Measurements from ENCODE around the gene GPR156.
"Not testable (repeated sequence)": the region's sequence is repeated elsewhere in the genome, so short reads cannot be mapped to it uniquely, and the experiment has no call there.

The GPR156 gene

GRCh38 chr3:120156699-120157098 is 128.3 kb downstream of the GPR156 start:
- DNase-seq: no peak

- not testable (repeated sequence) for DNase-seq
Measured at GRCh38 chr3:120155694-120156093, 129.3 kb downstream of the GPR156 start.

GRCh38 chr3:120155108-120155507 is 129.9 kb downstream of the GPR156 start:
- DNase-seq: no peak

GRCh38 chr3:120153294-120153693 is 131.7 kb downstream of the GPR156 start:
- no peak for DNase-seq

GRCh38 chr3:120151791-120152190 is 133.2 kb downstream of the GPR156 start:
- DNase-seq: no peak

GRCh38 chr3:120148187-120148949 is 136.7 kb downstream of the GPR156 start:
- no peak for DNase-seq

- peak; percentile 70 for DNase-seq
Measured at GRCh38 chr3:120147072-120147871, 137.8 kb downstream of the GPR156 start.

- no peak for DNase-seq
Measured at GRCh38 chr3:120145542-120146285, 139.3 kb downstream of the GPR156 start.

- DNase-seq: no peak
Measured at GRCh38 chr3:120144267-120144666, 140.8 kb downstream of the GPR156 start.

GRCh38 chr3:120143676-120144075 is 141.3 kb downstream of the GPR156 start:
- no peak for DNase-seq

- DNase-seq: no peak
Measured at GRCh38 chr3:120142236-120142635, 142.8 kb downstream of the GPR156 start.

GRCh38 chr3:120140098-120140742 is 144.8 kb downstream of the GPR156 start:
- DNase-seq: no peak

- DNase-seq: no peak
Measured at GRCh38 chr3:120139140-120139539, 145.9 kb downstream of the GPR156 start.

GRCh38 chr3:120137548-120137947 is 147.5 kb downstream of the GPR156 start:
- DNase-seq: no peak

- DNase-seq: no peak
Measured at GRCh38 chr3:120130656-120131055, 154.4 kb downstream of the GPR156 start.

GRCh38 chr3:120129718-120130513 is 155.1 kb downstream of the GPR156 start:
- DNase-seq: no peak

- no peak for DNase-seq
Measured at GRCh38 chr3:120129051-120129450, 156.0 kb downstream of the GPR156 start.

- no peak for DNase-seq
Measured at GRCh38 chr3:120125992-120126391, 159.0 kb downstream of the GPR156 start.

GRCh38 chr3:120119846-120120510 is 165.0 kb downstream of the GPR156 start:
- no peak for DNase-seq

All from activated effector memory CD4-positive, alpha-beta T cell treated with anti-CD3 and anti-CD28 coated beads, Interleukin-2, amount 50 U/mL, for 16 hours (primary cell).